SK-N-MC (cell line): ENCODE measurements around the gene GDNF.

Source experiments
- EZH2 ChIP-seq: fragments of 200-600 bp; sonication (generic); IDR thresholded peaks from one replicate; pipeline ENCODE4 v1.6.1; 2017; ENCODE audit warnings: antibody characterized with exemption
- POLR2AphosphoS5 ChIP-seq: IDR thresholded peaks from 2 replicates; pipeline ENCODE4 v1.6.1; 2012; ENCODE audit warnings: mild to moderate bottlenecking, low read depth, low read length, borderline replicate concordance

DNA sequence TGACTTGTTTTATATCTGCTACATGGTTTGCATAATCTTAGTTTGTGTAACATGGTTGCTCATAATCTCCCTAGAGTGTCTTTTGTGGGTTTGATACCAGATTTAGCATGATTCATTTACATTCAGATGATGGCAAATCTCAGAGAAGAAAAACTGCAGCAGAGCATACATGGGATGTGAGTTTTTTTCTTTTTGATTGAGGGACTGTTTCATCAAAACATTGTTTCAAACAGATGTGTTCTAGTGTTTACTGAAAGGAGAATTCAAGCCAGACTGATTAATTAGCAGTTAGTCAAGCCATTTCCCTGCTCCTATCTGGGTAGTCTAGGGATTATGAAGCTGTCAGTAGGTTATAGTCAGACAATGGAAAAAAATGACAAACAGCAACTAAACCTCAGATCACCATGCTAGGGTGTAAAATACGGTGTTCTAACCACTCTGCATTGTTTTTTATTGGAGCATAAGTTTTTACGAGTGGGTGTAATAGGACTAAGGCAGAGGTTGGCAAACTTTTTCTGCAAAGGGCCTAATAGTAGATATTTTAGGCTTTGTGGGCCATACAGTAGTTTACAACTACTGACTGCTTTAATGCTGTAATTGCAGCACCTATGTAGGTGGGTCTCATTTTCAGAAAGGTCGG lies 10.5 kb upstream of the GDNF start:
- TF ChIP-seq EZH2 (no peak), POLR2AphosphoS5 (no peak)
